ENCODE results near the gene SEMA4G. TPM values are rescaled to one million over a fixed set of nuclear protein-coding genes. Genes with fewer than 3 reads are reported as not detected.

SEMA4G gene
- total and polyA plus RNA-seq, 2 of the 13 experiments (the other 11 are each of a cell fraction or from before 2014, with no cell fraction given), result 46.2 to 207 TPM

- BruUV-seq (replicated peaks), result no TSS peak
- Histone ChIP-seq H3K79me2 (ENCODE audit: insufficient read depth, low read length) (peaks cover 29% of the 10 kb centered on the region), H3K27ac (ENCODE audit: extremely low read length, insufficient read depth, low read length) (no peak overlapping the region), H3K9ac (ENCODE audit: insufficient read depth, low read depth, low read length) (no peak overlapping the region), H3K4me1 (ENCODE audit: insufficient read depth, low read length) (peaks cover 41% of the 10 kb centered on the region), H3K9me3 (ENCODE audit: low read length) (no peaks in the 10 kb centered on the region), H3K4me2 (ENCODE audit: low read depth, low read length) (no peak overlapping the region), H3K4me3 (replicated peaks in 1 of 3; ENCODE audit: insufficient read depth in 1 of 3, low read depth in 2 of 3, low read length in 3 of 3) (no peak overlapping the region), H3K27me3 (ENCODE audit: control insufficient read depth in 1 of 2, insufficient read depth in 2 of 2, low read length in 2 of 2) (no peaks in the 10 kb centered on the region; a peak in 1 of 5 replicates), H2AFZ (ENCODE audit: low read length) (no peak overlapping the region), H3K36me3 (replicated peaks in 1 of 2; ENCODE audit: control insufficient read depth in 1 of 2, insufficient read depth in 2 of 2, low read length in 2 of 2) (peaks cover 17 to 43% of the 10 kb centered on the region in 2 experiments; a peak in 4 of 5 replicates), H4K20me1 (ENCODE audit: insufficient read depth, low read length) (no peaks in the 10 kb centered on the region; the same call in 1 of the 2 replicates)
- intact Hi-C loops (cut with micrococcal nuclease; ENCODE audit: unreplicated experiment), result no loop called here
- no peak for ATAC-seq
- POLR2A ChIA-PET, result interaction anchor here (1.1 to 8.8 kb wide), 2 partner anchors 5 to 70 kb away, joined by 3 to 124 read pairs; no protein-coding TSS in a partner anchor
- no peak for FAIRE-seq
- 100% methylated on average over 14 of the region's 18 CpGs for WGBS (ENCODE audit: low lambda C conversion rate)
- no peak for DNase-seq (ENCODE audit: low spot score)
- in situ Hi-C loops (cut with HindIII; ENCODE audit: extremely low pct_ligation_motif_present, low pct_unique_long_range_greater_than_20kb), result no loop called here
- TF ChIP-seq ZNF256 (CRISPR knock-in tag; conservative IDR thresholded peaks at IDR 0.05) (no peak), AGO2 (optimal IDR thresholded peaks at IDR 0.05; ENCODE audit: low read depth, low read length) (peak; percentile 93), SRSF9 (IDR thresholded peaks at IDR 0.05; ENCODE audit: borderline replicate concordance, insufficient read depth, low read depth, low read length, poor library complexity, severe bottlenecking) (no peak), RBFOX2 (IDR thresholded peaks at IDR 0.05; ENCODE audit: low read depth, low read length) (peak; percentile 61), ZNF7 (CRISPR knock-in tag; IDR thresholded peaks at IDR 0.05) (no peak), MEIS1 (CRISPR knock-in tag; IDR thresholded peaks at IDR 0.05; ENCODE audit: borderline replicate concordance) (no peak), ZNF326 (CRISPR knock-in tag; IDR thresholded peaks at IDR 0.05; ENCODE audit: borderline replicate concordance) (no peak)
- TF ChIP-seq, protein P1, sequence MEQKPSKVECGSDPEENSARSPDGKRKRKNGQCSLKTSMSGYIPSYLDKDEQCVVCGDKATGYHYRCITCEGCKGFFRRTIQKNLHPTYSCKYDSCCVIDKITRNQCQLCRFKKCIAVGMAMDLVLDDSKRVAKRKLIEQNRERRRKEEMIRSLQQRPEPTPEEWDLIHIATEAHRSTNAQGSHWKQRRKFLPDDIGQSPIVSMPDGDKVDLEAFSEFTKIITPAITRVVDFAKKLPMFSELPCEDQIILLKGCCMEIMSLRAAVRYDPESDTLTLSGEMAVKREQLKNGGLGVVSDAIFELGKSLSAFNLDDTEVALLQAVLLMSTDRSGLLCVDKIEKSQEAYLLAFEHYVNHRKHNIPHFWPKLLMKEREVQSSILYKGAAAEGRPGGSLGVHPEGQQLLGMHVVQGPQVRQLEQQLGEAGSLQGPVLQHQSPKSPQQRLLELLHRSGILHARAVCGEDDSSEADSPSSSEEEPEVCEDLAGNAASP (CRISPR knock-in tag; IDR thresholded peaks at IDR 0.05; ENCODE audit: borderline replicate concordance), result no peak
- TF ChIP-seq, protein P2, sequence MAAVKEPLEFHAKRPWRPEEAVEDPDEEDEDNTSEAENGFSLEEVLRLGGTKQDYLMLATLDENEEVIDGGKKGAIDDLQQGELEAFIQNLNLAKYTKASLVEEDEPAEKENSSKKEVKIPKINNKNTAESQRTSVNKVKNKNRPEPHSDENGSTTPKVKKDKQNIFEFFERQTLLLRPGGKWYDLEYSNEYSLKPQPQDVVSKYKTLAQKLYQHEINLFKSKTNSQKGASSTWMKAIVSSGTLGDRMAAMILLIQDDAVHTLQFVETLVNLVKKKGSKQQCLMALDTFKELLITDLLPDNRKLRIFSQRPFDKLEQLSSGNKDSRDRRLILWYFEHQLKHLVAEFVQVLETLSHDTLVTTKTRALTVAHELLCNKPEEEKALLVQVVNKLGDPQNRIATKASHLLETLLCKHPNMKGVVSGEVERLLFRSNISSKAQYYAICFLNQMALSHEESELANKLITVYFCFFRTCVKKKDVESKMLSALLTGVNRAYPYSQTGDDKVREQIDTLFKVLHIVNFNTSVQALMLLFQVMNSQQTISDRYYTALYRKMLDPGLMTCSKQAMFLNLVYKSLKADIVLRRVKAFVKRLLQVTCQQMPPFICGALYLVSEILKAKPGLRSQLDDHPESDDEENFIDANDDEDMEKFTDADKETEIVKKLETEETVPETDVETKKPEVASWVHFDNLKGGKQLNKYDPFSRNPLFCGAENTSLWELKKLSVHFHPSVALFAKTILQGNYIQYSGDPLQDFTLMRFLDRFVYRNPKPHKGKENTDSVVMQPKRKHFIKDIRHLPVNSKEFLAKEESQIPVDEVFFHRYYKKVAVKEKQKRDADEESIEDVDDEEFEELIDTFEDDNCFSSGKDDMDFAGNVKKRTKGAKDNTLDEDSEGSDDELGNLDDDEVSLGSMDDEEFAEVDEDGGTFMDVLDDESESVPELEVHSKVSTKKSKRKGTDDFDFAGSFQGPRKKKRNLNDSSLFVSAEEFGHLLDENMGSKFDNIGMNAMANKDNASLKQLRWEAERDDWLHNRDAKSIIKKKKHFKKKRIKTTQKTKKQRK (IDR thresholded peaks at IDR 0.05; ENCODE audit: low read length), result no peak
- TF ChIP-seq, protein P3, sequence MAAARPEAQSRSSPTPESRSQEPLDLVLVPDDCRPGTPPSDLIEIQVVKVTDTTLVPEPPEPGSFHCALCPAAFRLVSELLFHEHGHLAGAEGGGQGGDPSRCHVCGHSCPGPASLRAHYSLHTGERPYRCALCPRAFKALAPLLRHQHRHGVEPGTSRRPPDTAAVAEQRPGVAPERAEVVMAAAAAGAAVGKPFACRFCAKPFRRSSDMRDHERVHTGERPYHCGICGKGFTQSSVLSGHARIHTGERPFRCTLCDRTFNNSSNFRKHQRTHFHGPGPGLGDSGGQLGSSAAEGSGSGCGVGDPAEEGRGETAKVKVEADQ (CRISPR knock-in tag; IDR thresholded peaks at IDR 0.05; ENCODE audit: borderline replicate concordance), result no peak
- CTCF ChIA-PET (ENCODE audit: low intra/inter-chr PET ratio, low total read pairs), result no interaction called here
Measured at GRCh38 chr10:101003639-101004206, 34.4 kb downstream of the SEMA4G start.
